ENCODE data around the gene ABCC6. TPM values are rescaled to one million over a fixed set of nuclear protein-coding genes. Genes with fewer than 3 reads are reported as not detected.

Gene ABCC6
- total RNA-seq, 4 donors from 2014 or later, result 0.23 to 2.1 (median 0.90) TPM

DNA sequence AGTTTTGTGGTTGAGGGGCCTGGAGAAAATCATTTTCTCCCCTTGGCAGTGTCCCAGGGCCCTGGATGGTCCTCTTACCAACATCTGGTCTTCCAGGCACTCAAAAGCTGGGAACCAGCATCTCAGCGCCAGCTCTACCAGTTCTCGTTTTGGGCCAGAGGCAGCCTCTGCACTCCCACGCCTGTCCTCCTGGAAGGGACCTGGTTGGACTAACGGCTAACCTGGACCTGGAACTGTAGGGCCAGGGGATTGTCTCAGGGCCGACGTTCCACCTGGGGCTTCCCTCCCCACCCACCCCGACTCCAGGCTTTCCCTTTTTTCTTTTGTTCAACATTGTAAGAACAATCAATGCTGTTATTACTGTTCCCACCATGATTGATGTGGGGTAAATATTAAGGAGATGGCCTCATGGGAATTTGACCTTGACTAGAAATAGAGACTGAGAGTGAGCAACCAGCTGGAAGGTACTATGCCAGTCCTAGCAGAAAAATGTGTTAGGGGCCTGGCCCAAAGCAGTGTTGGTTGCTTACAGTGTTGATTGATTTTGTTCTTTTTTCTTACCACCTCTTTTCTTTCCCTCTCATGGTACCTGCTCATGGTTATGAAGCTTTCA, 81.4 kb downstream of the ABCC6 start:
- intact Hi-C loops (cut with DNase I; ENCODE audit: low total_unique reads), result no loop called here
- TF ChIP-seq, protein P1, sequence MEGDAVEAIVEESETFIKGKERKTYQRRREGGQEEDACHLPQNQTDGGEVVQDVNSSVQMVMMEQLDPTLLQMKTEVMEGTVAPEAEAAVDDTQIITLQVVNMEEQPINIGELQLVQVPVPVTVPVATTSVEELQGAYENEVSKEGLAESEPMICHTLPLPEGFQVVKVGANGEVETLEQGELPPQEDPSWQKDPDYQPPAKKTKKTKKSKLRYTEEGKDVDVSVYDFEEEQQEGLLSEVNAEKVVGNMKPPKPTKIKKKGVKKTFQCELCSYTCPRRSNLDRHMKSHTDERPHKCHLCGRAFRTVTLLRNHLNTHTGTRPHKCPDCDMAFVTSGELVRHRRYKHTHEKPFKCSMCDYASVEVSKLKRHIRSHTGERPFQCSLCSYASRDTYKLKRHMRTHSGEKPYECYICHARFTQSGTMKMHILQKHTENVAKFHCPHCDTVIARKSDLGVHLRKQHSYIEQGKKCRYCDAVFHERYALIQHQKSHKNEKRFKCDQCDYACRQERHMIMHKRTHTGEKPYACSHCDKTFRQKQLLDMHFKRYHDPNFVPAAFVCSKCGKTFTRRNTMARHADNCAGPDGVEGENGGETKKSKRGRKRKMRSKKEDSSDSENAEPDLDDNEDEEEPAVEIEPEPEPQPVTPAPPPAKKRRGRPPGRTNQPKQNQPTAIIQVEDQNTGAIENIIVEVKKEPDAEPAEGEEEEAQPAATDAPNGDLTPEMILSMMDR (IDR thresholded peaks at IDR 0.05), result no peak
- TF ChIP-seq POLR2A (IDR thresholded peaks at IDR 0.05), result no peak
- DNase-seq (ENCODE audit: low spot score in 2 of 2), result no peak
- H3K4me3 ChIP-seq (ENCODE audit: low read depth, poor library complexity, severe bottlenecking), result no peak overlapping the region
- 79 to 83% methylated on average over 7 of the region's 7 CpGs for WGBS, 2 donors

DNA sequence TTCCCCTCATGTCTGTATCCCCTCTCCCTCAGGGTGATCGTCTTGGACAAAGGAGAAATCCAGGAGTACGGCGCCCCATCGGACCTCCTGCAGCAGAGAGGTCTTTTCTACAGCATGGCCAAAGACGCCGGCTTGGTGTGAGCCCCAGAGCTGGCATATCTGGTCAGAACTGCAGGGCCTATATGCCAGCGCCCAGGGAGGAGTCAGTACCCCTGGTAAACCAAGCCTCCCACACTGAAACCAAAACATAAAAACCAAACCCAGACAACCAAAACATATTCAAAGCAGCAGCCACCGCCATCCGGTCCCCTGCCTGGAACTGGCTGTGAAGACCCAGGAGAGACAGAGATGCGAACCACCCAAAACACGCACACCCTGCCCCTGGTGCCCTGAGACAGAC, 82.2 kb downstream of the ABCC6 start:
- DNase-seq (ENCODE audit: low spot score in 2 of 2), result no peak
- 92 to 93% methylated on average over 10 to 11 of the region's 11 CpGs for WGBS, 2 donors
- intact Hi-C loops (cut with DNase I; ENCODE audit: low total_unique reads), result no loop called here

GRCh38 chr16:16140537-16140936, 82.8 kb downstream of the ABCC6 start:
- whole genome bisulfite sequencing, 2 donors, result 84 to 87% methylated on average over 4 of the region's 4 CpGs
- intact Hi-C loops (cut with DNase I; ENCODE audit: low total_unique reads), result no loop called here
- no peak for DNase-seq (ENCODE audit: low spot score in 2 of 2)
- H3K4me3 ChIP-seq (ENCODE audit: low read depth, poor library complexity, severe bottlenecking), result no peak overlapping the region
- TF ChIP-seq, protein P1 (IDR thresholded peaks at IDR 0.05), result no peak
- no peak for TF ChIP-seq POLR2A (IDR thresholded peaks at IDR 0.05)

More for the DNA sequence above, 82.2 kb downstream of the ABCC6 start:
- no peak overlapping the region for H3K4me3 ChIP-seq (ENCODE audit: low read depth, poor library complexity, severe bottlenecking)
- no peak for TF ChIP-seq POLR2A (IDR thresholded peaks at IDR 0.05)
- TF ChIP-seq, protein P1 (IDR thresholded peaks at IDR 0.05), result no peak

DNA sequence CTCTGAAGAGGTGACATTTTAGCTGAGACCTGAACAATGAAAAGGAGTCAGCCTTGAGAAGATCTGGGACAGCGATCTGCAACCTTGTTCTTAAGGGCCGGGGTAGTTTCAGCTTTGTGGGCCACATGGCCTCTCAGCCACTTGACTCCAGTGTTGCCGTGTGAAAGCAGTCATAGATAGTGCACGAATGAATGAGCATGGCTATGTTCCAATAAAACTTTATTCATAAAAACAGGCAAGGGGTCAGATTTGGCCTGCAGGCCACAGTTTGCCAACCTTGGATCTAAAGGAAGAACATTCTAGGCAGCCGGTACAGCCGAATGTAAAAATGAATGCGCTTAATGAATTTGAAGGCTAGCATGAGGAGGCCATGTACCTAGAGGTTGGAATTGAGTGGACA, 83.5 kb downstream of the ABCC6 start:
- TF ChIP-seq, protein P1 (IDR thresholded peaks at IDR 0.05), result no peak
- TF ChIP-seq POLR2A (IDR thresholded peaks at IDR 0.05), result no peak
- 96% methylated on average over 7 of the region's 7 CpGs for WGBS, 2 donors
- intact Hi-C loops (cut with DNase I; ENCODE audit: low total_unique reads), result no loop called here

GRCh38 chr16:16139061-16139460, 84.2 kb downstream of the ABCC6 start:
- 95 to 98% methylated on average over 10 of the region's 10 CpGs for WGBS, 2 donors
- no peak for TF ChIP-seq POLR2A (IDR thresholded peaks at IDR 0.05)
- TF ChIP-seq, protein P1 (IDR thresholded peaks at IDR 0.05), result no peak
- intact Hi-C loops (cut with DNase I; ENCODE audit: low total_unique reads), result no loop called here

More for the DNA sequence above, 83.5 kb downstream of the ABCC6 start:
- no peak for DNase-seq (ENCODE audit: low spot score in 2 of 2)
- H3K4me3 ChIP-seq (ENCODE audit: low read depth, poor library complexity, severe bottlenecking), result no peak overlapping the region

More at GRCh38 chr16:16139061-16139460, 84.2 kb downstream of the ABCC6 start:
- H3K4me3 ChIP-seq (ENCODE audit: low read depth, poor library complexity, severe bottlenecking), result no peak overlapping the region
- no peak for DNase-seq (ENCODE audit: low spot score in 2 of 2)

Measured in lower leg skin (tissue), 4 donors.